Testis (tissue), 2 donors: Measurements from ENCODE around the gene CHRNA1.

ENCODE experiments used
- POLR2A ChIP-seq: fragments of 450-650 bp; IDR thresholded peaks from one replicate; pipeline ENCODE4 v1.6.1; 2017; ENCODE audit warnings: antibody characterized with exemption, mild to moderate bottlenecking, moderate library complexity
- TF ChIP-seq, protein P1 (sequence below), 3 experiments: fragments of 450-650 bp in 2 of 3; fragments of 200-600 bp in 1 of 3; sonication (generic) in 1 of 3; IDR thresholded peaks; one replicate each; pipeline ENCODE4 v1.5.1; 2016 to 2019; ENCODE audit warnings: antibody characterized with exemption in 3 of 3, mild to moderate bottlenecking in 2 of 3, moderate library complexity in 1 of 3

DNA sequence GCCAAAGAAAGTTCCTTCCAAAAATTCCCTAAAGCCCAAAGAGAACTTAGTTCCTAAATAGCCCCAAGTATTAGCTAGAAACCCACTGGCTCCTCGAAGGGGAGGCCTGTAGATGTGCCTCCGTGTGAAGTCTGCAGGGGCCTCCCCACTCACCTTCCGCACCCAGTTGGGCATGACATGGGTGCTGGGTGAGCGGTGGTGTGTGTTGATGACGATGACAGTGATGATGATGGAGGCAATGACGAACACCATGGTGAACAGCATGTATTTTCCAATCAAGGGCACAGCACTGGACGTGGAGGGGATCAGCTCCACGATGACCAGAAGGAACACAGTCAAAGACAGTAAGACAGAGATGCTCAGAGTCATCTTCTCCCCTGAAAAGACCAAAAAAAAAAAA, 14.5 kb downstream of the CHRNA1 start:
- TF ChIP-seq, protein P1, sequence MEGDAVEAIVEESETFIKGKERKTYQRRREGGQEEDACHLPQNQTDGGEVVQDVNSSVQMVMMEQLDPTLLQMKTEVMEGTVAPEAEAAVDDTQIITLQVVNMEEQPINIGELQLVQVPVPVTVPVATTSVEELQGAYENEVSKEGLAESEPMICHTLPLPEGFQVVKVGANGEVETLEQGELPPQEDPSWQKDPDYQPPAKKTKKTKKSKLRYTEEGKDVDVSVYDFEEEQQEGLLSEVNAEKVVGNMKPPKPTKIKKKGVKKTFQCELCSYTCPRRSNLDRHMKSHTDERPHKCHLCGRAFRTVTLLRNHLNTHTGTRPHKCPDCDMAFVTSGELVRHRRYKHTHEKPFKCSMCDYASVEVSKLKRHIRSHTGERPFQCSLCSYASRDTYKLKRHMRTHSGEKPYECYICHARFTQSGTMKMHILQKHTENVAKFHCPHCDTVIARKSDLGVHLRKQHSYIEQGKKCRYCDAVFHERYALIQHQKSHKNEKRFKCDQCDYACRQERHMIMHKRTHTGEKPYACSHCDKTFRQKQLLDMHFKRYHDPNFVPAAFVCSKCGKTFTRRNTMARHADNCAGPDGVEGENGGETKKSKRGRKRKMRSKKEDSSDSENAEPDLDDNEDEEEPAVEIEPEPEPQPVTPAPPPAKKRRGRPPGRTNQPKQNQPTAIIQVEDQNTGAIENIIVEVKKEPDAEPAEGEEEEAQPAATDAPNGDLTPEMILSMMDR (IDR thresholded peaks at IDR 0.05), result no peak
- TF ChIP-seq POLR2A, result no peak
